GM12872 (cell line): ENCODE measurements around the gene ZNF362.

Experiments
- TF ChIP-seq, protein P1 (sequence below): IDR thresholded peaks from 3 replicates; pipeline ENCODE4 v1.5.1; 2011; ENCODE audit warnings: low read depth, mild to moderate bottlenecking, low read length, moderate library complexity; ENCODE audit not compliant: insufficient read depth

Gene ZNF362

DNA sequence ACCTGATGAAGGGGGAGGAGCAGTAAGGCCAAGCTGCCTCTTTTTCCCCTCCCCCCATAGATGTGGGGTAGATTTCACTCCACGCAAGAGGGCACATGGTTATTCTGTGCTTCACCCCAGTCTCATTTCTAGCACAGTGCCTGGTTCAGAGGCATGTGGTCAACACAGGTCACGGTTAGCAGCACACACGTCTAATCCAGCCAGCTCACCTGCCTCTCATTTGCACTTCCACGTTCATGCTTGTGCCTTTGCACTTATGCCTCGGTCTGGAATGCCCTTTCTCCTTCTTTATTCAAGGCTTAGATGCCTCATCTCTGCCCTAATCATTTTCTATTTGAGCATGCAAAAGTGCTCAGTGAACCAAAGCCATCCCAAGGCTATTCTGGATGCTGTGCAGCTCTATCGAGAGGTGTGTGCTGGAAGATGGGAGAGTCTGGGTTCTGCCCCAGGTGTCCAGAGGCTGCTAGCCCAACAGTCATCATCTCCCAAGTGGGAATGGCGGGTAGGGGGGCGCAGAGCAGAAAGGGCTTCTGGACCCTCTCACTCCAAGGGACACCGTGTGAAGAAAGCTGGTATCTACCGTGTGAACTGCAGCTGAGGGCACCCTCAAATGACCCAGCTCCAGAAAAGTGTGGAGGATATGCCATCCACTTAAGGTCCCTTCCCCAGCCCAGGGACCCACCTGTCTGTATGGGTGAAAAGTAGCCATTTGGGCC is 66.7 kb downstream of the ZNF362 start:
- TF ChIP-seq, protein P1, sequence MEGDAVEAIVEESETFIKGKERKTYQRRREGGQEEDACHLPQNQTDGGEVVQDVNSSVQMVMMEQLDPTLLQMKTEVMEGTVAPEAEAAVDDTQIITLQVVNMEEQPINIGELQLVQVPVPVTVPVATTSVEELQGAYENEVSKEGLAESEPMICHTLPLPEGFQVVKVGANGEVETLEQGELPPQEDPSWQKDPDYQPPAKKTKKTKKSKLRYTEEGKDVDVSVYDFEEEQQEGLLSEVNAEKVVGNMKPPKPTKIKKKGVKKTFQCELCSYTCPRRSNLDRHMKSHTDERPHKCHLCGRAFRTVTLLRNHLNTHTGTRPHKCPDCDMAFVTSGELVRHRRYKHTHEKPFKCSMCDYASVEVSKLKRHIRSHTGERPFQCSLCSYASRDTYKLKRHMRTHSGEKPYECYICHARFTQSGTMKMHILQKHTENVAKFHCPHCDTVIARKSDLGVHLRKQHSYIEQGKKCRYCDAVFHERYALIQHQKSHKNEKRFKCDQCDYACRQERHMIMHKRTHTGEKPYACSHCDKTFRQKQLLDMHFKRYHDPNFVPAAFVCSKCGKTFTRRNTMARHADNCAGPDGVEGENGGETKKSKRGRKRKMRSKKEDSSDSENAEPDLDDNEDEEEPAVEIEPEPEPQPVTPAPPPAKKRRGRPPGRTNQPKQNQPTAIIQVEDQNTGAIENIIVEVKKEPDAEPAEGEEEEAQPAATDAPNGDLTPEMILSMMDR = no peak

DNA sequence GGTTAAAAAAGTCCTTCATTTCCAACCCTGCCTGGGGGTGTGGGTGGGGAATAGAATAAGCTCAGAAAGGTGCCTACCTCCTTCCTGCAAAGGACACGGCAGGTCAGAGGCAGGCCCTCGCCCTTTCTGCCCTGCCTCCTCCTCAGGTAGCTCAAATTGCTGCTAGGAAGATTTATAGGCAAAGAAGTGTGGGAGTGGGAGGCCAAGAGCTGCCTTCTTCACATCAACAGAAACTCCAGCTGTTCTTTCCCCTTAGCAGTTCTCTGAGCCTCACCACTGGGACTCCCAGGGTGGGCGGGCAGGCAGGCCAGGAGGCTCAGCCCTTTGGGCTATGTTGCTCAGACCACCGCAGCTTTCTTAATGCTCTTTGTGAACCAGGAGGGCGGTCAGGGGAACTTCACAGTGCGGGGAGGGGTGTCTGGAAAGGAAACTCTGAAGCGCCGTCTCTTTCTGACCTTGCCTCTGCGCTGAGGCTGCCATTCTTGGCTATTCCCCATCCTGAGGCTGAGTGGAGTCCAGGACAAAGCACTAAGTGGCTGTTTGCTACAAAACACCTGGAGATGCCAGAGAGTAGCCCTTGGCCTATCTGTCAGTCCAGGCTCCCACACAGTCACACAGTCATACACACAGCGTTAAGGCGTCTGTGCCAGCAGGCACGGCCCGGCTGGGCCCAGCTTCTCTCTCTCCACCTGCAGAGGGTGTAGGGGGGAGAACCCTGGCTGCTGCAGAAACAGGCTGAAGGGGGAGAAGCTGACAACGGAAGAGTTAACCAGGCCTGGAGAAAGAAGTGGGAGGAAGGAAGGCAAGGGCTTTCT is 67.6 kb downstream of the ZNF362 start:
- TF ChIP-seq, protein P1 = no peak

DNA sequence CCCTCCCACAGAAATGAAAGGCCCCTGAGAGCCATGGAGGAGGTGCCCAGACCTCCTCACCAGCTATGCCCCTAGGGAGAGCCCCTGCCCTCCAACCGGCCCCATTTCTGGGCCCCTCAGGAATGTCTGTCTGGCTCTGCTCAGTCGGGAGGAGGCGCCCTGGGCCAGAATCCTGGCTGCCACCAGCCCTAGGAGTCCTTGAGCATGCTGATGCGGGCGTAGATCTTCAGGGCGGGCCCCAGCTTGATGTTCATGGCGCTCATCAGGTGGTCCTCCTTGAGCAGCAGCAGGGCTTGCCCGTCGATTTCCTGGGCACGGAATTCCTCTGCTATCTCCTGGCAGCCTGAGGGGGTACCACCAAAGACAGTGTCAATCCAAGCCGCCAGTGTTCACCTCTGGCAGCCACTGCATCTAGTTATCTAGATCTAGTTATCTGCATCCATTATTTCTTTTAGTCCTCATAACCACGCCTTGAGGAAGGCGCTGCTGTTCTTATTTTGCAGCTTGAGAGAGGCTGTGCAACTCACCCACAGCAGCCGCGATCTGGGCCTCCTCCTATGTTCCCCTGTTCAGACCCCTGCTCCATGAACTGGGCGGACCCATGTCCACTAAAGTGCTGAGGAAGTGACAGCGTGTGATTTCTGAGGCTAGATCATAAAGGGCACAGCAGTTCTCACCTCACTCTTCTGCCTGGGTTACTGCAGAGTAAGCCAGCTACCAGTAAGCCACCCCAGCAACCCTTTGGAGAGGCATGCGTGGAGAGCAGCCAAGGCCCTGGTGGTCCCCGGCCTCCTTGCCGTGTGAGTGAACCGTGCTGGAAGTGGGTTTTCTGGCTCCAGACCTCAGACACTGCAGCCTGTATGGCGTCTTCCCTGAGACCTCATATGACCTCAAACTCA is 68.6 kb downstream of the ZNF362 start:
- TF ChIP-seq, protein P1 = no peak

DNA sequence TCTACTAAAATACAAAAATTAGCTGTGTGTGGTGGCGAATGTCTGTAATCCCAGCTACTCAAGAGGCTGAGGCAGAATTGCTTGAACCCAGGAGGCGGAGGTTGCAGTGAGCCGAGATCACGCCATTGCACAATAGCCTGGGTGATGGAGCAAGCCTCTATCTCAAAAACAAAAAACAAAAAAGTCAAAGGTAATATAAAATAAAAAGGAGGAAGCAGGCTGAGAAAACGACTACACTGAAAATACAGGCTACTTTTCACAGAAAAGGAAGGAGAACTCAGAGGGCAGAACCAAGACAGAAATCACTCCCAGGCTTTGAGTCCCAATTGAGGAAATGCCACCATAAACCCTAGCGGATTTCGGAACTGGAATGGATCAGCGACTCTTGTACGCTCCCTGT is 70.5 kb downstream of the ZNF362 start:
- TF ChIP-seq, protein P1 = no peak

DNA sequence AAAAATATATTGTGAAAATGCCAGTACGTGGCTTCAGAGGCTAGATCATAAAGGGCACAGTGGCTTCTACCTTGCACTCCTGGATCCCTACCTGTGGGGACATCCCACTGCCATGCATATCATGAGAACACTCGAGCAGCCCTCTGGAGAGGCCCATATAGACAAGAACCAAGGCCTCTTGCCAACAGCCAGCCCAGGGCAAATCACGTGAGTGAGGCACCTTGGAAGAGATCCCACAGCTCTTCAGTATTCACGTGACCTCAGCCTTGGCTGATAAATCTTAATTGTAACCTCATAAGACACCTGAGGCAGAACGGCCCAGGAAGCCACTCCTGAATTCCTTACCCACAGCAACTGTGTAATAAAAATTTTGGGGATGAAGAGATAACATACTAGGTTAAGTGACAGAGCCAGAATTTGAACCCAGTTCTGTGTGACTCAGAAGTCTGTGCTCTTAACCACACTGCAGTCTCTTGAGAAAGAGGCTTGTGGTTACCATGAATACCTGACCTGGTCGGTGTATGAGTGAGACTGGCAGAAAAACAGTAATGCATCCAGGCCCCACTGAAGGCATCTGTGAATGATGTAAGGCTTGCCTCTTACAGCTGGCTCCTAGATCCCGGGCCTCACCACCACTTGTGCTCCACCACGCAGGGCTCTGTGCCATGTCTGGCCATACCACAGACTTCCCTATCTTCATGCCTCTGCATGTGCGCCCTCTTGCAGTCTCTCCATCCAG is 71.5 kb downstream of the ZNF362 start:
- TF ChIP-seq, protein P1 = no peak

DNA sequence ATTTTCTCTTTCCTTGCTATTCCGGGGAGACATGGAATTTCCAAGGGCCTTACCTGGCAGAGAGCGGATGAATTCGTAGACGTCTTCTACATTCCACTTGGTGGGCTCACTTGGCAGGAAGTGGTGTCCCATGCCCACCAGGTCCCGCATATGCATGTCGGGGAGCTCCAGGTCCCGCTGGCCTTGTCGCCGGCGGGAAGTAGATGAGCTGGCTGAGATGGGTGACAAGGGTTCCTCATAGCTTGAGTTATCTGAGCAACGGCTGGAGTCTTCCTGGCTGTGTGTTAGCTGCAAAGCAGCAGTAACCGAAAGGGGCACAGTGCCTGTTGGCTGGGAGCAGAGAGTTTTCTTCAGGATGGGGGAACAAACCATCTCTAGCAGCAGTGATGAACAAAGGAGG is 72.5 kb downstream of the ZNF362 start:
- TF ChIP-seq, protein P1 = no peak
